Memory B cell (primary cell): ENCODE data around the gene TENT4A.

Experiments used
- ATAC-seq: fragments of 150-1000 bp; cut with Tn5 transposase; 2 replicates; pipeline ENCODE4 v1.10.0; 2021; ENCODE audit warnings: low read depth, mild to moderate bottlenecking, moderate library complexity
- DNase-seq, 2 donors: peaks; one replicate each; pipeline ENCODE4 v3.0.0; 2022; ENCODE audit warnings: low spot score in 2 of 2
- H3K27ac Mint-ChIP-seq: one replicate; pipeline ENCODE4 v1.8.0; 2022; ENCODE audit warnings: mild to moderate bottlenecking, moderate library complexity, mixed read lengths
- H3K27me3 Mint-ChIP-seq: one replicate; pipeline ENCODE4 v1.8.0; 2022; ENCODE audit warnings: mixed read lengths
- H3K36me3 Mint-ChIP-seq: one replicate; pipeline ENCODE4 v1.8.0; 2022; ENCODE audit warnings: mild to moderate bottlenecking, mixed read lengths
- H3K4me1 Mint-ChIP-seq: one replicate; pipeline ENCODE4 v1.8.0; 2022; ENCODE audit warnings: mixed read lengths
- H3K4me3 Mint-ChIP-seq: one replicate; pipeline ENCODE4 v1.8.0; 2022; ENCODE audit warnings: mild to moderate bottlenecking, moderate library complexity, mixed read lengths
- H3K9me3 Mint-ChIP-seq: one replicate; pipeline ENCODE4 v1.8.0; 2022; ENCODE audit warnings: mixed read lengths

TENT4A gene

GRCh38 chr5:6736524-6737042, 23.4 kb downstream of the TENT4A start:
- Mint-ChIP-seq H3K36me3 (peaks cover 17% of the 10 kb centered on the region), H3K9me3 (no peaks in the 10 kb centered on the region), H3K4me1 (peaks cover 38% of the 10 kb centered on the region), H3K27me3 (no peaks in the 10 kb centered on the region), H3K4me3 (no peak overlapping the region), H3K27ac (peak overlapping the region; percentile 100)
- ATAC-seq (no peak), DNase-seq (no peak)

DNA sequence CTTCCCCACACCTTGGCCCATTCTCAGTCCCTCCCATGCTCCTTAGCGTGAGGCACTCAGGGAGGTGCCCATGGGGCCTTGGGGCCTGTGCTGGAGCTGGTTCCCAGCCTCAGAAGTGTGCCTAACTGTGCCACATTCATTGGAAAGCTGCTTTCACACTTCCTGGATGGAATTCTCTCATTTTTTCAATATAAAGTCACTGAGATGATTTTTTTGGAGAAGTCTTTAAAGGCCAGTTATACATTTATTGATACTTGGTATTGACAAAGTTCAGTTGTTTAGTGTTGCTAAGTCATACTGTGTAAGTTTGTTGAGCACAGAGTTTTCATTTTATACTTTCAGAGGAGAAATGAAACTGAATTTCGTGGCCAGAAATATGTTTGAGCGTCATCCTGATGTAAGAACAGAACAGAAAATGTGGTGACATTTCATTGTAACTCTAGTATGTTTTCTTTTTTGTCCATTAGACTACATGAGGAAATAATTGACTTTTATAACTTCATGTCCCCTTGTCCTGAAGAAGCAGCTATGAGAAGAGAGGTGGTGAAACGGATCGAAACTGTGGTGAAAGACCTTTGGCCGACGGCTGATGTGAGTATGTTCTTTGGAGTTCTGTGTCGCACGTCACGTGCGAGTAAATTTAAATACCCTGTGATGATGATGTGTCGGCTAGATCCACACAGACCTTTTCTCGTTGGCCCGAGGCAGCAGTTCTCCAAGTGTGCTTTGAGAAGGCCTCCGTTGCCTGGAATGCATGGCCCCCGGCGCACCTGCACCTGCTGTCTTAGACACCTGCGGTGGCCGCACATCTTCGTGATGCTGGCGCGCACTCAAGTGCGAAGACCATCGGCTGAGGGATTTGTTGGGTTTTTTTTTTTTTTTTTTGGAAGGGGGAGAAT, 24.1 kb downstream of the TENT4A start:
- H3K4me1 Mint-ChIP-seq: peaks cover 35% of the 10 kb centered on the region
- peak overlapping the region; percentile 100 for H3K27ac Mint-ChIP-seq
- no peaks in the 10 kb centered on the region for H3K9me3 Mint-ChIP-seq
- H3K27me3 Mint-ChIP-seq: no peaks in the 10 kb centered on the region
- H3K4me3 Mint-ChIP-seq: peak overlapping the region; percentile 85
- ATAC-seq (peak; percentile 75), DNase-seq (peak in 1 of 2 donors; percentile 38)
- H3K36me3 Mint-ChIP-seq: peaks cover 17% of the 10 kb centered on the region

DNA sequence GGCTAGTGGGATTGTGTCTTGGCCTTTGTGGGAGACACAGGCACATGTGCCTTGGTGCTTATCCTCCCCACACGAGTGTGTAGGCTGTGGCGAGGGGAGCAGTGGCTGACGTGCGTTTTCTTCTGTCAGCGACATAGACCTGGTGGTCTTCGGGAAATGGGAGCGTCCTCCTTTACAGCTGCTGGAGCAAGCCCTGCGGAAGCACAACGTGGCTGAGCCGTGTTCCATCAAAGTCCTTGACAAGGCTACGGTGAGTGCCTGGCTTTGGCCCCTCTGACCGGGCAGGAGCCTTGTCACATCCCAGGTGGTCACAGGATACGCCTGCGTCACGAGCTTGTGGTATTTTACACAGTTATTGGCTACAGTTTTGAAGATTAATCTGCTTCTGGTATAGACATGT, 26.4 kb downstream of the TENT4A start:
- H3K27me3 Mint-ChIP-seq: no peaks in the 10 kb centered on the region
- H3K4me3 Mint-ChIP-seq: no peak overlapping the region
- H3K27ac Mint-ChIP-seq: peak overlapping the region; percentile 53
- H3K36me3 Mint-ChIP-seq: peaks cover 15% of the 10 kb centered on the region
- ATAC-seq: no peak
- peaks cover 27% of the 10 kb centered on the region for H3K4me1 Mint-ChIP-seq
- DNase-seq: no peak
- no peaks in the 10 kb centered on the region for H3K9me3 Mint-ChIP-seq

GRCh38 chr5:6740586-6741150, 27.4 kb downstream of the TENT4A start:
- H3K36me3 Mint-ChIP-seq: peaks cover 15% of the 10 kb centered on the region
- no peak for ATAC-seq
- DNase-seq: no peak
- H3K4me1 Mint-ChIP-seq: peaks cover 21% of the 10 kb centered on the region
- no peaks in the 10 kb centered on the region for H3K27me3 Mint-ChIP-seq
- peak overlapping the region; percentile 53 for H3K27ac Mint-ChIP-seq
- H3K4me3 Mint-ChIP-seq: no peak overlapping the region
- H3K9me3 Mint-ChIP-seq: no peaks in the 10 kb centered on the region

DNA sequence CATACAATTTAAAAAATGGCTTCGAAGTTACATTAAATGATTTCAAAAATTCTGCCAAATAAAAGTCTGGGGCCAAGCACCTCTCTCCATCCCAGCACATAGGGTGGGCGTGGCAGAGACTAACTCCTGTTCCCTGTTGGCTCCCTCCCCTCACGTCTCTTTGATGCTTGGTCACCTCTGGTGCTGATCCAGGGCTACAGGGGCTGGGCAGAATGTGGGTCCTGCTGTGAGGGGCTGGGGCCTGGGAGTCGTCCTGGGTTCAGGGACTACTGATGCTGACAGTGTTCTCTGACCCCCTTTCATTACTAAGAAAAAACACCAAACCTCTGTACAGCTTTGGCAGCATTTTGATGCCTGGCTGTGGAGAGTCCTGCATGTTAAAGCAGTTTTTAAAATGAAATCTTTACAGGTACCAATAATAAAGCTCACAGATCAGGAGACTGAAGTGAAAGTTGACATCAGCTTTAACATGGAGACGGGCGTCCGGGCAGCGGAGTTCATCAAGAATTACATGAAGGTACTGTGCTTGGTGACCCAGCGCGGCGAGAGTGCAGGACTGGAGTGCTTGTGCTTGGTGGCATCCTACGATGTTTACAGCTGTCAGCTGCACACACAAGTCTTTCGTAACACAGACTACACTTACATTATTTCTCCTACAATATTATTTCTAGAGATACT, 29.0 kb downstream of the TENT4A start:
- ATAC-seq (no peak), DNase-seq (no peak)
- H3K36me3 Mint-ChIP-seq: peaks cover 20% of the 10 kb centered on the region
- H3K4me1 Mint-ChIP-seq: peaks cover 11% of the 10 kb centered on the region
- no peaks in the 10 kb centered on the region for H3K9me3 Mint-ChIP-seq
- no peak overlapping the region for H3K4me3 Mint-ChIP-seq
- no peak overlapping the region for H3K27ac Mint-ChIP-seq
- no peaks in the 10 kb centered on the region for H3K27me3 Mint-ChIP-seq

GRCh38 chr5:6743161-6743560, 29.9 kb downstream of the TENT4A start:
- H3K4me3 Mint-ChIP-seq: no peak overlapping the region
- DNase-seq: no peak
- peaks cover 5% of the 10 kb centered on the region for H3K4me1 Mint-ChIP-seq
- no peaks in the 10 kb centered on the region for H3K9me3 Mint-ChIP-seq
- peaks cover 16% of the 10 kb centered on the region for H3K36me3 Mint-ChIP-seq
- ATAC-seq: no peak
- H3K27ac Mint-ChIP-seq: peak overlapping the region; percentile 36
- no peaks in the 10 kb centered on the region for H3K27me3 Mint-ChIP-seq

GRCh38 chr5:6744841-6745705, 31.8 kb downstream of the TENT4A start:
- ATAC-seq: no peak
- peaks cover 5% of the 10 kb centered on the region for H3K4me1 Mint-ChIP-seq
- no peaks in the 10 kb centered on the region for H3K9me3 Mint-ChIP-seq
- DNase-seq: no peak
- no peak overlapping the region for H3K4me3 Mint-ChIP-seq
- H3K27ac Mint-ChIP-seq: peak overlapping the region; percentile 37
- no peaks in the 10 kb centered on the region for H3K27me3 Mint-ChIP-seq
- peaks cover 18% of the 10 kb centered on the region for H3K36me3 Mint-ChIP-seq

- Mint-ChIP-seq H3K27ac (no peak overlapping the region), H3K27me3 (no peaks in the 10 kb centered on the region), H3K4me1 (peaks cover 3% of the 10 kb centered on the region)
These were observed 32.5 kb downstream of the TENT4A start for GRCh38 chr5:6745706-6746222.

DNA sequence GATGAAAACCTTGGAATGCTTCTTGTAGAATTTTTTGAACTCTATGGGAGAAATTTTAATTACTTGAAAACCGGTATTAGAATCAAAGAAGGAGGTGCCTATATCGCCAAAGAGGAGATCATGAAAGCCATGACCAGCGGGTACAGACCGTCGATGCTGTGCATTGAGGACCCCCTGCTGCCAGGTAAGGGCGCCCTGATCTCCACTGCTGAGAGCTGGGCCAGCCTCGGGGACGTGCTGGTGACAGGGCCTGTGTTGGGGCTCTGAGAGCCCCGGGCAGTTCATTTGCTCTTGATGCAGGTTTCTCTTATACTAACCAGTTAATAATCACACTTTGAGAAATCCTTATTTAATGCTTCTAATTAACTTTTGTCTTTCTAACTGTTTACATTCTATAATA, 33.0 kb downstream of the TENT4A start:
- no peak overlapping the region for H3K27ac Mint-ChIP-seq
- H3K36me3 Mint-ChIP-seq: peaks cover 25% of the 10 kb centered on the region
- H3K9me3 Mint-ChIP-seq: no peaks in the 10 kb centered on the region
- H3K27me3 Mint-ChIP-seq: no peaks in the 10 kb centered on the region
- no peak overlapping the region for H3K4me3 Mint-ChIP-seq
- ATAC-seq (no peak), DNase-seq (no peak)
- peaks cover 3% of the 10 kb centered on the region for H3K4me1 Mint-ChIP-seq

More at GRCh38 chr5:6745706-6746222, 32.5 kb downstream of the TENT4A start:
- Mint-ChIP-seq H3K9me3 (no peaks in the 10 kb centered on the region), H3K36me3 (peaks cover 20% of the 10 kb centered on the region), H3K4me3 (no peak overlapping the region)
- peak; percentile 77 for ATAC-seq
- peak in 1 of 2 donors; percentile 50 for DNase-seq

- no peak for DNase-seq
- Mint-ChIP-seq H3K4me3 (no peak overlapping the region), H3K27ac (no peak overlapping the region), H3K4me1 (peaks cover 3% of the 10 kb centered on the region), H3K36me3 (peaks cover 30% of the 10 kb centered on the region), H3K9me3 (no peaks in the 10 kb centered on the region), H3K27me3 (no peaks in the 10 kb centered on the region)
- no peak for ATAC-seq
These were observed 33.9 kb downstream of the TENT4A start for GRCh38 chr5:6747103-6747502.

GRCh38 chr5:6748142-6748541, 34.9 kb downstream of the TENT4A start:
- DNase-seq: no peak
- no peaks in the 10 kb centered on the region for H3K27me3 Mint-ChIP-seq
- no peak for ATAC-seq
- H3K27ac Mint-ChIP-seq: no peak overlapping the region
- no peaks in the 10 kb centered on the region for H3K9me3 Mint-ChIP-seq
- H3K36me3 Mint-ChIP-seq: peaks cover 35% of the 10 kb centered on the region
- H3K4me1 Mint-ChIP-seq: peaks cover 3% of the 10 kb centered on the region
- no peak overlapping the region for H3K4me3 Mint-ChIP-seq

DNA sequence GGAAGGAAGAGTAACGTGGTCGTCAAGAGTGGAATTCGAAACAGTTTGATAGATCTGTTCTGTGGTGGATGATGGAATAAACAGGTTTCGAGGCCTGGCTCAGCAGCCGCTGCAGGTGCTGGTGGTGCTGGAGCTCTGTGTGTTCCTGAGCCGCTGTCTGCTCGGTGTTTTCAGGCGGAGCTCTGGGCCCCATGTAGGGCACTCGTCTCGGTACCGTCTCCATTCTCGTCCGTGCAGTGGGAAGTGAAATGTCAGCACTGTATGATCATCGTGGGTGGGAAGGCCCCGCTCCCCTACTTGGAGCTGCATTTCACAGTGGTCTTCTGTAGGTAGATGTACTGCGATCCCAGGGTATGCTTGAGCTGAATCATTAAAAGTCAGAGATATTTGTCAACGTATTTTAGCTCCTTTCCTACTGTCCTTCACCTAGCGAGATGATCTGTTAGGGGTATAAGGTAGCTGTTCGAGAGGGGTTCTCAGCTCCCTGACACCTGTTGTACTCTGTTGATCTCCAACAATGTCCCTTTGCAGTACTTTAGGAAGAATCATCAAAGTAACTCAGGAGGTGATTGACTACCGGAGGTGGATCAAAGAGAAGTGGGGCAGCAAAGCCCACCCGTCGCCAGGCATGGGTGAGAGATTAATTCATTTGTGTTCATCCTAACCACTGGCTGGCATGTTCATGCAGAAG, 35.9 kb downstream of the TENT4A start:
- Mint-ChIP-seq H3K4me3 (no peak overlapping the region), H3K4me1 (peaks cover 3% of the 10 kb centered on the region), H3K36me3 (peaks cover 37% of the 10 kb centered on the region), H3K27me3 (no peaks in the 10 kb centered on the region), H3K9me3 (no peaks in the 10 kb centered on the region), H3K27ac (no peak overlapping the region)
- DNase-seq (no peak), ATAC-seq (no peak)
